Epithelial cell of esophagus (primary cell): Measurements from ENCODE around the gene MYH9.

ENCODE experiments used
- DNase-seq: peaks from one replicate; pipeline ENCODE4 v3.0.0; 2010; ENCODE audit warnings: low read depth
- H3K4me3 ChIP-seq: 2 replicates; pipeline ENCODE4 v1.5.1; 2011; ENCODE audit warnings: mild to moderate bottlenecking, low read length, control low read depth
- TF ChIP-seq, protein P1 (sequence below): IDR thresholded peaks from 2 replicates; pipeline ENCODE4 v1.5.1; 2011; ENCODE audit warnings: low read depth, mild to moderate bottlenecking, low read length, control low read depth, inconsistent platforms; ENCODE audit not compliant: insufficient read depth; ENCODE audit errors: missing control alignments

The MYH9 gene

DNA sequence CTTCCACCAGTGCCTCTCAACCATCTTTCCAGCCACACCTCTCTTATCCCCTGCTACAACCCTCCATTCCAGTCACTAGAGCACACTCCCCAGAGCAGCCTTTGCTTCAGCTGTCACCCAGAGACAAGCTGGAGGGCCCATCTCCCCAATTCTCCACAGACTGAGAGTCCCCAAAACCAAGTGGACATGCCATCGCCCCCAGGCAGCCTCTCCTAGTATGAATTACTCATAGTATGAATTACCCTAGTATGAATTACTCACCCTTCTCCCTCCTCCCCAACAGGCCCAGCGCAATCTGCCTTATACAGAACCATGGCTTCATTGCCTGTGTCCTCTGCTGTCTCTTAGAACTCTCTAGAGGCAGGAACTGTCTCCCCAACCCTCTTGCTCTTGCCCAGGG lies 24.8 kb downstream of the MYH9 start:
- DNase-seq: peak; percentile 74
- TF ChIP-seq, protein P1, sequence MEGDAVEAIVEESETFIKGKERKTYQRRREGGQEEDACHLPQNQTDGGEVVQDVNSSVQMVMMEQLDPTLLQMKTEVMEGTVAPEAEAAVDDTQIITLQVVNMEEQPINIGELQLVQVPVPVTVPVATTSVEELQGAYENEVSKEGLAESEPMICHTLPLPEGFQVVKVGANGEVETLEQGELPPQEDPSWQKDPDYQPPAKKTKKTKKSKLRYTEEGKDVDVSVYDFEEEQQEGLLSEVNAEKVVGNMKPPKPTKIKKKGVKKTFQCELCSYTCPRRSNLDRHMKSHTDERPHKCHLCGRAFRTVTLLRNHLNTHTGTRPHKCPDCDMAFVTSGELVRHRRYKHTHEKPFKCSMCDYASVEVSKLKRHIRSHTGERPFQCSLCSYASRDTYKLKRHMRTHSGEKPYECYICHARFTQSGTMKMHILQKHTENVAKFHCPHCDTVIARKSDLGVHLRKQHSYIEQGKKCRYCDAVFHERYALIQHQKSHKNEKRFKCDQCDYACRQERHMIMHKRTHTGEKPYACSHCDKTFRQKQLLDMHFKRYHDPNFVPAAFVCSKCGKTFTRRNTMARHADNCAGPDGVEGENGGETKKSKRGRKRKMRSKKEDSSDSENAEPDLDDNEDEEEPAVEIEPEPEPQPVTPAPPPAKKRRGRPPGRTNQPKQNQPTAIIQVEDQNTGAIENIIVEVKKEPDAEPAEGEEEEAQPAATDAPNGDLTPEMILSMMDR: no peak

DNA sequence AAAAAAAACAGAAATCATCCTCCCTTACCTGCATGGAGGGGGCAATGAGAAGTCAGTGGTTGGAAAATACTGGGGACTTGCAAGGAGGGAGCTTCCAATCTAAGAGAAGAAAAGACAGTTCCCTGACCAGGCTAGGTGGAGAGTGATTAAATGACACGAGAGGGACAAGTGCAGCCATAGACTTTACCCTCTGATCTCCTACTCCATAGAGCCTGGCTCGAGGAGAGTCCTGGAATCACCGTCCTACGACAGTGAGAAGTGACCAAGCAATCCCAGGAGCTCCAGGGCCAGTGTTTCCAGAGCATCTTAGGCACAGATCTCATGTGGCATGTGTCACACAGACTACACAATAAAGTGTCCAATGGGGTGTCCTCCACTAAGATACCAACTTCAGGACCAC lies 25.7 kb downstream of the MYH9 start:
- no peak for DNase-seq
- H3K4me3 ChIP-seq: no peak overlapping the region
- TF ChIP-seq, protein P1: no peak

More for the DNA sequence above, 24.8 kb downstream of the MYH9 start:
- no peak overlapping the region for H3K4me3 ChIP-seq

DNA sequence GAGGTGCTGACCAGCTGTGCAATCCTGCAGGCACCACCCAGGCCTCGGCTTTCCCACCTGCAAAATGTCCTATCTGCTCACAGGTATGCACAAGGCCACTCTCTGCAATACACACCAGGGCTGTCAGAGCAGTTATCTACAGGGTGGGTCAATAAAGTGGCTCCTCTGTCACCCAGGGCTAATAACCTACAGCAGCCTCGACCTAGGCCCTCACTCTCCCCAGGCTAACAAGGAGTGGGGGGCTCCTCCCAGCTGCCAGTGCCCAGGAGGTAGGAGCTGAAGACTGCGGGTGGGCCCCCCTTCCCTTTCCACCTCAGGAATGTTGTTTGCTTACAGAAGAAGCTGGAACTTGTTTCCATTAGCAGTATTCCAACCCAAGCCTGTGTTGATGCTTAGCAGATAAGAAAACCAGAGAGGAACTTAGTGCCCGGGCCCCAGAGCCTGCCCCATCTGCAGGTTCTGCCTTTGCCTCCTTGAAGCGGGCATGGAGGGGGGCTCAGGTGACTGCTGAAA lies 26.8 kb downstream of the MYH9 start:
- no peak overlapping the region for H3K4me3 ChIP-seq
- TF ChIP-seq, protein P1: no peak
- no peak for DNase-seq

DNA sequence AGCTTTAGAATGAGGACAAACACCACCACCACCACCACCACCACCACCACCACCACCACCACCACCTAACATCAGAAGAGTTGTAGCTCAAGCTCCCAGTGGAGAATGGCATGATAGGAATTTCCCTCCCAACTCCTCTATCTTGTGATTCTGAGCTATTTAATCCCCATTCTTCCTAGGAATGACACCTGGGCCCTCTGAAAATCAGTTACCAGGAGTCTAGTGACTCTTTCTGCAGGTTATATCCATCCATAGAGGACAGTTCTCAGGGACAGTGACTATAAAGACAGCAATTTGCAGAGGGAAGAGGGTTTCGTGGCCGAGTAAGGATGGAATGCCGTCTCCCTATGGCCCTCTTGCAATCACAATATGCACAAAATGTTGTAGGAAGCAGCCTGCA lies 27.8 kb downstream of the MYH9 start:
- TF ChIP-seq, protein P1: no peak
- no peak for DNase-seq
- H3K4me3 ChIP-seq: no peak overlapping the region

DNA sequence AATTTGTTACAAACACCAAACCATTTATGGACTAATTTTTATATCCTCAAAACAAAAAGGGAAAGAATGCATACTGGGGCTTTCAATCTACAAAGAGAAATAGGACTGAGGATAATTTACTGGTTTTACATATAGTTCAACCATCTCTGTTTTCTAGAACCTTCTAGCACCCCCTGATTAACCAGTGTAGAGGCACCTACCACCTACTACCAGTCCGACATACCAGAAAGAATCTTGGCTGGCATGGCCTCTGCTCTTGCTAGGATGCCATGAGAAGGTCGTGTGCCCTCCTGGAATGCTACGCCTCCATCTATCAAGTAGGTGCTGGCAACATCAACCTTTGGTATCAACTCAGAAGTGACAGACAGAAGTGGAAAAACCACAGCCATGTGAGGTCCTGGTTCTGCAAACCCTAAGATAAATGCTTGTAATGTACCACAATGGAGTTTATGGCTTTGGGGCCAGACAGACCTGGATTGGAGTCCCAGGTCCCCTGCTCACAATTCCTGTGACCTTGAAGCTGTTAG lies 28.2 kb downstream of the MYH9 start:
- no peak for DNase-seq
- TF ChIP-seq, protein P1: no peak
- H3K4me3 ChIP-seq: no peak overlapping the region

DNA sequence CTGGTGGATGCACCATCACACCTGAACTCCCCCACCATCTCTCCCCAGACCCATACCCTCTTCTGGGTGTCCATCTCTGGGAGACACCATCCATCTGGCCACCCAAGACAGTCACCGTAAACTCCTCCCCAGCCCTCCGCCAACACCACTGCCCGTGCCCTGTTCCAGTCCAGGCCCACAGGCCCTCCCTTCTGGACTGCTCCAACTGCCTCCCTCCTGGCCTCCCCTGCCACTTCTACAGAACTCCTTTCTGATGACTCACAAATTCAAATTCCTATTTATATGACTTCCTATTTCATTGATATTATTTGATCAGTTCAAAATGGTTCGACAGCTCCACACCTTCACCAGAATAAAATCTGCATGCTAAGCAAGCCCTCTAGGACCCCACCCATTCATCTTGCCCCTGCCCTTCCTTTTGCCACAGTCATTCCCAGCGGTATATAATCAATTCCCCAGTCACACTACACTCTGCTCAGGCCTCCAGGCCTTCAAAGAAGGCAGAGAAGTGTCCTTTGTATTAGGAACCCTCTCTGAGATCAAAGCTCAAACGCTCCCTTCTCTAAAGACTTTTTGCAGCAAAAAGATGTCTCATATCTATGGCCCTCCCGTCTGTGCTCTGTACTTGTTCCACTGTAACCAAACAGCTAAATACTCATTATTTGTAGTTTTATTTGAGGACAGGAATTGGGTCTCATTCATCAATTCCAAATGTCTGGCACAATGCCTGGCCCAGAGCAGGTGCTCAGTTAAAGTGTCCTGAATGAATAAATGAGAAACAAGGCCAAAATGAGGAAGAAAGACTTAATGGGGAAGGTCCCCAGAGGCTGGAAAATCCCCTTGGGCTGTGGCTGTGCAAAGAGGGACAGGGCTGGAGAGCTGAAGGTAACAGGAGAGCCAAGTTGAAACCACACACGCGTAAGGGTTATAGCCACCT lies 29.0 kb downstream of the MYH9 start:
- TF ChIP-seq, protein P1: no peak
- H3K4me3 ChIP-seq: no peak overlapping the region
- no peak for DNase-seq
